GM21576 (cell line): ENCODE measurements around the gene CFAP68.
"Not testable (repeated sequence)": the region's sequence is repeated elsewhere in the genome, so short reads cannot be mapped to it uniquely, and the experiment has no call there.

Experiments
- ATAC-seq: cut with Tn5 transposase; IDR thresholded peaks from one replicate; pipeline ENCODE4 v1.9.1; 2021; ENCODE audit warnings: mild to moderate bottlenecking, moderate library complexity; ENCODE audit not compliant: unreplicated experiment

Gene CFAP68

GRCh38 chr11:111870522-111870885 is 8.8 kb upstream of the CFAP68 start:
- ATAC-seq = peak; percentile 7

- ATAC-seq = peak; percentile 90
Measured at GRCh38 chr11:111870886-111871692, 8.3 kb upstream of the CFAP68 start, which contains the start of gene ALG9. TSS of gene ALG9 (minus strand) at chr11:111871581. CDS start at chr11:111871482, 99 bp downstream.

GRCh38 chr11:111871693-111872161 is 7.6 kb upstream of the CFAP68 start:
- ATAC-seq = no peak

GRCh38 chr11:111878385-111878848 is 924 bp upstream of the CFAP68 start:
- peak; percentile 11 for ATAC-seq

GRCh38 chr11:111879637-111879960 is 258 bp downstream of the CFAP68 start:
- ATAC-seq = no peak

GRCh38 chr11:111882202-111882601 is 2.9 kb downstream of the CFAP68 start:
- no peak for ATAC-seq

GRCh38 chr11:111885053-111885452 is 5.7 kb downstream of the CFAP68 start:
- not testable (repeated sequence) for ATAC-seq

- ATAC-seq = no peak
Measured at GRCh38 chr11:111886032-111886431, 6.7 kb downstream of the CFAP68 start.

- ATAC-seq = no peak
Measured at GRCh38 chr11:111886844-111887243, 7.5 kb downstream of the CFAP68 start.

- ATAC-seq = no peak
Measured at GRCh38 chr11:111905411-111905810, 26.1 kb downstream of the CFAP68 start.

GRCh38 chr11:111906680-111907079 is 27.3 kb downstream of the CFAP68 start:
- no peak for ATAC-seq

GRCh38 chr11:111908639-111909305 is 29.4 kb downstream of the CFAP68 start:
- ATAC-seq = no peak

GRCh38 chr11:111909378-111909777 is 30.0 kb downstream of the CFAP68 start:
- no peak for ATAC-seq

GRCh38 chr11:111910676-111911562 is 31.6 kb downstream of the CFAP68 start:
- ATAC-seq = no peak

GRCh38 chr11:111911563-111912401 is 32.4 kb downstream of the CFAP68 start, which contains the start of gene CRYAB:
TSS of gene CRYAB (minus strand) at chr11:111911770. CDS start at chr11:111911724, 46 bp downstream.
- ATAC-seq = no peak

- ATAC-seq = no peak
Measured at GRCh38 chr11:111912535-111912934, 33.2 kb downstream of the CFAP68 start, which contains the start of gene HSPB2. TSS of gene HSPB2 (plus strand) at chr11:111912734. CDS start at chr11:111912830, 96 bp downstream.

GRCh38 chr11:111913031-111913861 is 33.9 kb downstream of the CFAP68 start:
- ATAC-seq = no peak

GRCh38 chr11:111913997-111914396 is 34.7 kb downstream of the CFAP68 start:
- no peak for ATAC-seq

- no peak for ATAC-seq
Measured at GRCh38 chr11:111916768-111917167, 37.4 kb downstream of the CFAP68 start.
